Loucy (cell line): ENCODE data around the gene ZNF865.

Experiments used
- H2AFZ ChIP-seq: fragments of 200-600 bp; sonication (generic); 2 replicates; pipeline ENCODE4 v1.6.0; 2016; ENCODE audit warnings: antibody characterized with exemption, mild to moderate bottlenecking, low read length, moderate library complexity
- H3F3A ChIP-seq: fragments of 200-600 bp; 2 replicates; pipeline ENCODE4 v1.6.0; 2016; ENCODE audit warnings: antibody characterized with exemption, low read depth, mild to moderate bottlenecking
- H3K27me3 ChIP-seq: fragments of 200-600 bp; sonication (generic); 2 replicates; pipeline ENCODE4 v1.6.1; 2014; ENCODE audit warnings: low read length, mild to moderate bottlenecking; ENCODE audit not compliant: insufficient read depth, poor library complexity, severe bottlenecking
- H3K36me3 ChIP-seq: fragments of 200-600 bp; sonication (generic); 2 replicates; pipeline ENCODE4 v1.6.1; 2016; ENCODE audit warnings: low read length; ENCODE audit not compliant: insufficient read depth
- H3K4me1 ChIP-seq: fragments of 200-600 bp; sonication (generic); 2 replicates; pipeline ENCODE4 v1.5.1; 2014; ENCODE audit warnings: low read length, mild to moderate bottlenecking; ENCODE audit not compliant: insufficient read depth, poor library complexity, severe bottlenecking
- H3K4me2 ChIP-seq: fragments of 200-600 bp; sonication (generic); 2 replicates; pipeline ENCODE4 v1.6.0; 2014; ENCODE audit warnings: antibody characterized with exemption, low read length, low read depth, mild to moderate bottlenecking; ENCODE audit not compliant: poor library complexity, severe bottlenecking
- H3K4me3 ChIP-seq: fragments of 200-600 bp; sonication (generic); 2 replicates; pipeline ENCODE4 v1.5.1; 2014; ENCODE audit warnings: low read length, mild to moderate bottlenecking, mixed read lengths; ENCODE audit not compliant: poor library complexity, severe bottlenecking
- H3K79me2 ChIP-seq: fragments of 200-600 bp; sonication (generic); 2 replicates; pipeline ENCODE4 v1.6.1; 2014; ENCODE audit warnings: low read length; ENCODE audit not compliant: insufficient read depth
- H3K9ac ChIP-seq: fragments of 200-600 bp; sonication (generic); 2 replicates; pipeline ENCODE4 v1.6.0; 2014; ENCODE audit warnings: mild to moderate bottlenecking, low read depth, low read length, moderate library complexity; ENCODE audit not compliant: poor library complexity, severe bottlenecking
- H3K9me2 ChIP-seq: fragments of 200-600 bp; sonication (generic); replicated peaks from 2 replicates; pipeline ENCODE4 v1.6.1; 2016; ENCODE audit warnings: low read depth, low read length, mixed read lengths
- H3K9me3 ChIP-seq: fragments of 200-600 bp; sonication (generic); 2 replicates; pipeline ENCODE4 v1.6.1; 2014; ENCODE audit warnings: mild to moderate bottlenecking, antibody characterized with exemption, low read length, low read depth; ENCODE audit not compliant: insufficient read depth
- H4K20me1 ChIP-seq: fragments of 200-600 bp; sonication (generic); 2 replicates; pipeline ENCODE4 v1.6.0; 2014; ENCODE audit warnings: antibody characterized with exemption, low read length, mild to moderate bottlenecking; ENCODE audit not compliant: insufficient read depth, poor library complexity, severe bottlenecking
- CTCF ChIP-seq: fragments of 200-600 bp; sonication (generic); conservative IDR thresholded peaks from 2 replicates; pipeline ENCODE4 v1.5.1; 2014; ENCODE audit warnings: mild to moderate bottlenecking, antibody characterized with exemption, low read length
- EZH2phosphoT487 ChIP-seq: fragments of 200-600 bp; IDR thresholded peaks from 2 replicates; pipeline ENCODE4 v1.6.1; 2018; ENCODE audit warnings: antibody characterized with exemption, mild to moderate bottlenecking, moderate library complexity, borderline replicate concordance

The ZNF865 gene

GRCh38 chr19:55619286-55619685, 13.8 kb downstream of the ZNF865 start:
- H2AFZ ChIP-seq: no peak overlapping the region
- H3K4me1 ChIP-seq: peaks cover 11% of the 10 kb centered on the region
- peaks cover 14% of the 10 kb centered on the region; the same call in 1 of the 2 replicates for H3K36me3 ChIP-seq
- H3K4me3 ChIP-seq: no peak overlapping the region
- no peaks in the 10 kb centered on the region for H3K27me3 ChIP-seq
- no peaks in the 10 kb centered on the region for H3F3A ChIP-seq
- H3K79me2 ChIP-seq: 0 out of 2 replicates have a peak, but pooled peaks cover 7% of the 10 kb centered on the region
- no peaks in the 10 kb centered on the region for H3K9me3 ChIP-seq
- no peak overlapping the region for H3K9ac ChIP-seq
- no peaks in the 10 kb centered on the region for H3K9me2 ChIP-seq
- TF ChIP-seq CTCF (no peak), EZH2phosphoT487 (no peak)
- no peak overlapping the region for H3K4me2 ChIP-seq
- peaks cover 6% of the 10 kb centered on the region for H4K20me1 ChIP-seq

- H2AFZ ChIP-seq: no peak overlapping the region
- H3K79me2 ChIP-seq: 0 out of 2 replicates have a peak, but pooled peaks cover 7% of the 10 kb centered on the region
- peaks cover 16% of the 10 kb centered on the region for H3K4me1 ChIP-seq
- H3K4me3 ChIP-seq: no peak overlapping the region
- TF ChIP-seq EZH2phosphoT487 (no peak), CTCF (no peak)
- no peaks in the 10 kb centered on the region for H3K9me3 ChIP-seq
- no peak overlapping the region for H3K9ac ChIP-seq
- H3K4me2 ChIP-seq: no peak overlapping the region
- H3K9me2 ChIP-seq: no peaks in the 10 kb centered on the region
- H4K20me1 ChIP-seq: peaks cover 6% of the 10 kb centered on the region
- peaks cover 10% of the 10 kb centered on the region; the same call in 1 of the 2 replicates for H3K36me3 ChIP-seq
- H3F3A ChIP-seq: no peaks in the 10 kb centered on the region
- no peaks in the 10 kb centered on the region for H3K27me3 ChIP-seq
Observed at GRCh38 chr19:55620410-55621204, 15.2 kb downstream of the ZNF865 start.

GRCh38 chr19:55621205-55621672, 15.8 kb downstream of the ZNF865 start:
- no peaks in the 10 kb centered on the region for H3K27me3 ChIP-seq
- TF ChIP-seq CTCF (no peak), EZH2phosphoT487 (no peak)
- H3K9me3 ChIP-seq: no peaks in the 10 kb centered on the region
- H3K9ac ChIP-seq: no peak overlapping the region
- H3K4me3 ChIP-seq: no peak overlapping the region
- H3K4me1 ChIP-seq: peaks cover 16% of the 10 kb centered on the region
- no peaks in the 10 kb centered on the region for H3K9me2 ChIP-seq
- peaks cover 6% of the 10 kb centered on the region for H4K20me1 ChIP-seq
- no peaks in the 10 kb centered on the region for H3F3A ChIP-seq
- H3K79me2 ChIP-seq: 0 out of 2 replicates have a peak, but pooled peaks cover 7% of the 10 kb centered on the region
- H2AFZ ChIP-seq: no peak overlapping the region
- no peak overlapping the region for H3K4me2 ChIP-seq
- H3K36me3 ChIP-seq: peaks cover 10% of the 10 kb centered on the region; the same call in 1 of the 2 replicates
